Fibroblast of lung (primary cell): Measurements from ENCODE around the gene DEFB131B. TPM values are rescaled to one million over a fixed set of nuclear protein-coding genes. Genes with fewer than 3 reads are reported as not detected.

Experiments
- polyA plus RNA-seq, 2 donors: library from polyadenylated mRNA; depleted of rRNA in 1 of 2; stranded (reverse) in 1 of 2; unstranded in 1 of 2; fragments of >200 nt; gene quantifications; 2 replicates each; pipeline ENCODE4 v1.2.1, GENCODE V29; 2011 to 2012; ENCODE audit warnings: missing spikeins in 1 of 2
- total RNA-seq: library from RNA; depleted of rRNA; stranded (reverse); fragments of >200 nt; gene quantifications from 2 replicates; pipeline ENCODE4 v1.2.1, GENCODE V29; 2014

The DEFB131B gene
- total and polyA plus RNA-seq, 2 donors (not counting 1 experiment from before 2014, with no cell fraction given) = not detected

Other genes starting within 250 kb of the DEFB131B start
- gene DEFB108B, start 45.3 kb upstream of the DEFB131B start, total RNA-seq = not detected in 2 replicates
- not detected in 2 replicates for gene DEFB108B, start 45.3 kb upstream of the DEFB131B start, polyA plus RNA-seq
- 5.1 and 5.9 TPM in 2 replicates for gene XNDC1N, start 50.1 kb downstream of the DEFB131B start, total RNA-seq
- gene XNDC1N, start 50.1 kb downstream of the DEFB131B start, polyA plus RNA-seq = 2.5 and 3.5 TPM in 2 replicates
- gene RNF121, start 50.6 kb downstream of the DEFB131B start, total RNA-seq = 23.1 and 29.6 TPM in 2 replicates
- gene RNF121, start 50.6 kb downstream of the DEFB131B start, polyA plus RNA-seq = 48.6 and 48.9 TPM in 2 replicates
- 1.5 and 2.5 TPM in 2 replicates for gene IL18BP, start 120.5 kb downstream of the DEFB131B start, total RNA-seq
- gene IL18BP, start 120.5 kb downstream of the DEFB131B start, polyA plus RNA-seq = 2.5 and 5.3 TPM in 2 replicates
- gene NUMA1, start 202.1 kb downstream of the DEFB131B start, total RNA-seq = 190 and 247 TPM in 2 replicates
- gene NUMA1, start 202.1 kb downstream of the DEFB131B start, polyA plus RNA-seq = 59.0 and 61.6 TPM in 2 replicates
- 5.0 and 5.4 TPM in 2 replicates for gene LRRC51, start 202.4 kb downstream of the DEFB131B start, total RNA-seq
- 6.9 and 8.9 TPM in 2 replicates for gene LRRC51, start 202.4 kb downstream of the DEFB131B start, polyA plus RNA-seq
- 80.9 and 90.3 TPM in 2 replicates for gene LAMTOR1, start 224.8 kb downstream of the DEFB131B start, total RNA-seq
- 137 and 183 TPM in 2 replicates for gene LAMTOR1, start 224.8 kb downstream of the DEFB131B start, polyA plus RNA-seq
- not detected in 2 replicates for gene TOMT, start 227.5 kb downstream of the DEFB131B start, total RNA-seq
- gene TOMT, start 227.5 kb downstream of the DEFB131B start, polyA plus RNA-seq = not detected in 2 replicates
- gene ANAPC15, start 234.2 kb downstream of the DEFB131B start, total RNA-seq = 20.8 and 24.8 TPM in 2 replicates
- gene ANAPC15, start 234.2 kb downstream of the DEFB131B start, polyA plus RNA-seq = 97.2 and 174 TPM in 2 replicates